ENCODE data around the gene IMPDH1.

Gene IMPDH1

DNA sequence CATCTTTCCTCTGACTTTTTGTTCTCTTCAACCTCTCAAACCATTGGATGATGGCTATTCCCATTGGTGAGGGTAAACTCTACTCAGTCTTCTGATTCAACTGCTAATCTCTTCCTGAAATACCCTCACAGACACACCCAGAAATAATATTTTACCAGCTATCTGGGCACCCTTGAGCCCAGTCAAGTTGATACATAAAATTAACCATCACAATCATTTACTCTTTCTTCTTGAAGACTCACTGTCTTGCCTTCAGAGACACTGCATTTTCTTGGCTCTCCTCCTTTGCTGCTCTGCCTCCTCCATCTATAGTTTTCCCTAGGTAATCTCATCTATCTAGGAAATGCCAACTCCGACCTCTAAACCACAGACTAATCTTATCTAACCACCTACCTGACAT lies 35.7 kb downstream of the IMPDH1 start:
- TF ChIP-seq, protein P1, sequence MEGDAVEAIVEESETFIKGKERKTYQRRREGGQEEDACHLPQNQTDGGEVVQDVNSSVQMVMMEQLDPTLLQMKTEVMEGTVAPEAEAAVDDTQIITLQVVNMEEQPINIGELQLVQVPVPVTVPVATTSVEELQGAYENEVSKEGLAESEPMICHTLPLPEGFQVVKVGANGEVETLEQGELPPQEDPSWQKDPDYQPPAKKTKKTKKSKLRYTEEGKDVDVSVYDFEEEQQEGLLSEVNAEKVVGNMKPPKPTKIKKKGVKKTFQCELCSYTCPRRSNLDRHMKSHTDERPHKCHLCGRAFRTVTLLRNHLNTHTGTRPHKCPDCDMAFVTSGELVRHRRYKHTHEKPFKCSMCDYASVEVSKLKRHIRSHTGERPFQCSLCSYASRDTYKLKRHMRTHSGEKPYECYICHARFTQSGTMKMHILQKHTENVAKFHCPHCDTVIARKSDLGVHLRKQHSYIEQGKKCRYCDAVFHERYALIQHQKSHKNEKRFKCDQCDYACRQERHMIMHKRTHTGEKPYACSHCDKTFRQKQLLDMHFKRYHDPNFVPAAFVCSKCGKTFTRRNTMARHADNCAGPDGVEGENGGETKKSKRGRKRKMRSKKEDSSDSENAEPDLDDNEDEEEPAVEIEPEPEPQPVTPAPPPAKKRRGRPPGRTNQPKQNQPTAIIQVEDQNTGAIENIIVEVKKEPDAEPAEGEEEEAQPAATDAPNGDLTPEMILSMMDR (IDR thresholded peaks at IDR 0.05; ENCODE audit: low read depth, low read length, missing control alignments) = no peak
- no peak for DNase-seq (ENCODE audit: low read depth)
- in situ Hi-C loops (cut with HindIII; ENCODE audit: low sequenced_read_pairs) = no loop called here
- no peak overlapping the region for H3K4me3 ChIP-seq (ENCODE audit: low read depth, low read length)

DNA sequence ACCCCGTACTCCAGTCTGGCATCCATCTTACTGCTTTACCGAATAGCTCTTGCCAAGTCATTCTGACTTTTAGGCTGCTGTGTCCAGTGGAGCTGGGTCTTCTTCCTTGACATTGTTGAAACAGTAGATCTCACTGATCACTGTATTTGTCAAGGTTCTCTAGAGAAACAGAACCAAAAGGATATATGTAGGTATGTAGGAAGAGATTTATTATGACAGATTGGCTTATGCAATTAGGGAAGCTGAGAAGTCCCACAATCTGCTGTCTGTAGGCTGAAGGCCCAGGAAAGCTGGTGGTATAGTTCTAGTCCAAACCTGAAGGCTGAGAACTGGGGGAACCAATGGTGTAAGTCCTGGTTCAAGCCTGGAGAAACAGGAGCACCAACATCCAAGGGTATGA lies 36.2 kb downstream of the IMPDH1 start:
- in situ Hi-C loops (cut with HindIII; ENCODE audit: low sequenced_read_pairs) = no loop called here
- no peak overlapping the region for H3K4me3 ChIP-seq (ENCODE audit: low read depth, low read length)
- DNase-seq (ENCODE audit: low read depth) = no peak
- TF ChIP-seq, protein P1 (IDR thresholded peaks at IDR 0.05; ENCODE audit: low read depth, low read length, missing control alignments) = no peak

DNA sequence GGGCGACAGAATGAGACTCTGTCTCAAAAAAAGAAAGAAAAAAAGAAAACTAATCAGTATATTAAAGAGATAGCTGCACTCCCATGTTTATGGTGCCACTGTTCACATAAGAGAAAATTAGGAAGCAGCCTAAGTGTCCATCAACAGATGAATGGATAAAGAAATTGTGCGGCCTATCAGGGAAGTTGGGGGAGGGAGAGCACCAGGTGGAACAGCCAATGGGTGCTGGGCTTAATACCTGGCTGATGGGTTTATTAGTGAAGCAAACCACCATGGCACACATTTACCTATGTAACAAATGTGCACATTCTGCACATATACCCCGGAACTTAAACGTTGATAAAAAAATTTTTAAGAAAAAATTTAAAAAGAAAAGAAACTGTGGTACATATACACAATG lies 39.3 kb downstream of the IMPDH1 start:
- no peak for DNase-seq (ENCODE audit: low read depth)
- H3K4me3 ChIP-seq (ENCODE audit: low read depth, low read length) = no peak overlapping the region
- TF ChIP-seq, protein P1 (IDR thresholded peaks at IDR 0.05; ENCODE audit: low read depth, low read length, missing control alignments) = no peak
- in situ Hi-C loops (cut with HindIII; ENCODE audit: low sequenced_read_pairs) = no loop called here

DNA sequence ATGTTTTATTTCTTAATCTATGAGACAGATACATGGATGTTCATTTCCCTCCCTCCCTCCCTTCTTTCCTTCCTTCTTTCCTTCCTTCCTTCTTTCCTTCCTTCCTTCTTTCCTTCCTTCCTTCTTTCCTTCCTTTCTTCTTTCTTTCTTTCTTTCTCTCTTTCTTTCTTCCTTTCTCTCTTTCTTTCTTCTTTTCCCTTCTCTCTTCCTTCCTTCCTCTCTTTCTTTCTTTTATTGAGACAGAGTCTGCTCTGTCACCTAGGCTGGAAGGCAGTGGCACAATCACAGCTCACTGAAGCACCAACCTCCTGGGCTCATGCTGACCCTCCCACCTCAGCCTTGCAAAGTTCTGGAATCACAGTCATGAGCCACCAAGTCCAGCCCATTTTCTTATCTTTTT lies 42.8 kb downstream of the IMPDH1 start:
- in situ Hi-C loops (cut with HindIII; ENCODE audit: low sequenced_read_pairs) = no loop called here
- TF ChIP-seq, protein P1 (IDR thresholded peaks at IDR 0.05; ENCODE audit: low read depth, low read length, missing control alignments) = no peak
- H3K4me3 ChIP-seq (ENCODE audit: low read depth, low read length) = no peak overlapping the region
- DNase-seq (ENCODE audit: low read depth) = no peak

DNA sequence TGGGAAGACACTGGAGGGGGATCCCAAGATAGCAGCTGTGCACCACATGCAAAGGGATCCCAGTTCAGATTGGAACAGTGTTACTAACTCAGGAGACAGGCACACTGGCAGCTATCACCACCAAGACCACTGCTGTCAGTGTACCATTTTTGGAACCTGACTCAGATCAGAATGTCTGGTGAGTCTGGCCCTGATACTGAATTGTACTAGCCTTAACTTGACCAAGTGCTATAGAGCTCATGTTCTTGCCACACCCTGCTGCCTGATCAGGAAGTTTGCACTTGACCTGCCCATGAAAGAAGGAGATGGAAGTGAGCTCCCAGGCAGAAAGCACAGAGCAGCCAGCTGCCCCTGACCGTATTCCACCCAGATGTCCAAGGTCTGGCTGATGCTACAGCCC lies 43.5 kb downstream of the IMPDH1 start:
- H3K4me3 ChIP-seq (ENCODE audit: low read depth, low read length) = no peak overlapping the region

DNA sequence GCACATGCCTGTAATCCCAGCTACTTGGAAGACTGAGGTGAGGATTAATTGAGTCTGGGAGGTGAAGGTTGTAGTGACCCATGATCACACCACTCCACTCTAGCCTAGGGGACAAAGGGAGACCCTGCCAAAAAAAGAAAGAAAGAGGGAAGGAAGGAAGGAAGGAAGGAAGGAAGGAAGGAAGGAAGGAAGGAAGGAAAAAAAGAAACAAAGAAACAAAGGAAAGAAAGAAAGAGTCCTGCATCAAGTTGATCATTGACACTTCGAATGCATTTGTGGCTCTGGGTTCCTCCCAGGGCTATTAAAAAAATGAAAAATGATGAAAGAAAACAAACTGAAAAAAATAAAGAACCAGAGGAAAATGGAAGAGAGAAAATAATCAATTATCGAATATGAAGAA lies 44.4 kb downstream of the IMPDH1 start:
- no peak overlapping the region for H3K4me3 ChIP-seq (ENCODE audit: low read depth, low read length)
- TF ChIP-seq, protein P1 (IDR thresholded peaks at IDR 0.05; ENCODE audit: low read depth, low read length, missing control alignments) = no peak
- no peak for DNase-seq (ENCODE audit: low read depth)
- in situ Hi-C loops (cut with HindIII; ENCODE audit: low sequenced_read_pairs) = no loop called here

More for the DNA sequence above, 43.5 kb downstream of the IMPDH1 start:
- DNase-seq (ENCODE audit: low read depth) = no peak
- TF ChIP-seq, protein P1 (IDR thresholded peaks at IDR 0.05; ENCODE audit: low read depth, low read length, missing control alignments) = no peak
- in situ Hi-C loops (cut with HindIII; ENCODE audit: low sequenced_read_pairs) = no loop called here

Measured in astrocyte of the cerebellum (primary cell).